ENCODE data around the gene RPL18. TPM values are rescaled to one million over a fixed set of nuclear protein-coding genes. Genes with fewer than 3 reads are reported as not detected.

The RPL18 gene
- total and polyA plus RNA-seq, 9 of the 15 experiments (the other 6 are each of a cell fraction or from before 2014, with no cell fraction given): 312 to 2,635 (median 1,653) TPM

DNA sequence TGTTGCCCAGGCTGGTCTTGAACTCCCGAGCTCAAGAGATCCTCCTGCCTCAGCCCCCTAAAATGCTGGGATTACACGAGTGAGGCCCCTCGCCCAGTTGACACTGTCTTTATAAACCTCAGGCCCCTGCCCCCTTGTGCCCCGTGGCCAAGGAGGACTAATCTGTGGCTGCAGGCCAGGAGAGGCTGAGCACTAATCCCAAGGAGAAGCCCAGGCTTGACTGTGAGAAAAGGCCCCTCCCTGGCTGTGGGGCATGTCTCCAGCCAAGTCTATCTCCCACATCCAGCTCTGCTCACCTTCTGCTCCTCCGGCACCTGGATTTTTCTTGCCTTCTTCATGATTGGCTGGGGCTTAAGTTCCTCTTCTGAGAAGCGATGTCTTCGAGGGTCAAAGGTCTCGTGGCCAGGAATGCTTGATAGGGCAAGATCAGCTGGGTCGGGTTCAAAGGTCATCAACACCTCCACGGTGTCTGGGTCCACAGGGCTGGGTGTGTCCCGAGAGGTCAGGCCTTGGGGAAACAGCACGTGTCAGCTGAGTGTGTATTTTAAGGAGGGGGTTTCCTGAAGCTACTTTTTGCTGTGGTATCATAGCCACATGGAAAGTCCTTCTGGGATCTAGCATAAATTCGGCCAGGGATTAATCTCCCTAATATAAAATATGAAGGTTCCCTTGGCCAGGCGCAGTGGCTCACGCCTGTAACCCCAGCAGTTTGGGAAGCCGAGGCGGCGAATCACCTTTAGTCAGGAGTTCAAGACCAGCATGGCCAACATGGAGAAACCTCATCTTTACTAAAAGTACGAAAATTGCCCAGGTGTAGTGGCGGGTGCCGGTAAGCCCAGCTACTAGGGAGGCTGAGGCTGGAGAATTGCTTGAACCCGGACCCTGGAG is 14.4 kb upstream of the RPL18 start (continued):
- TF ChIP-seq CHD2 (IDR thresholded peaks at IDR 0.05; ENCODE audit: low read depth, low read length) (0 out of 2 replicates have a peak, but pooled peaks have one; percentile 30), EP300 (IDR thresholded peaks at IDR 0.05; ENCODE audit: low read length) (peak; percentile 23; the same call in 1 of the 2 replicates), TARDBP (IDR thresholded peaks at IDR 0.05) (no peak), MECOM (CRISPR knock-in tag; IDR thresholded peaks at IDR 0.05) (0 out of 2 replicates have a peak, but pooled peaks have one; percentile 42), CBFA2T3 (IDR thresholded peaks at IDR 0.05) (peak; percentile 77), ARHGAP35 (IDR thresholded peaks at IDR 0.05; ENCODE audit: partially characterized antibody) (no peak), KLF6 (CRISPR knock-in tag; IDR thresholded peaks at IDR 0.05; ENCODE audit: borderline replicate concordance) (peak; percentile 21; the same call in 1 of the 2 replicates), ZC3H4 (CRISPR knock-in tag; IDR thresholded peaks at IDR 0.05; ENCODE audit: borderline replicate concordance) (peak; percentile 70; the same call in 1 of the 2 replicates), STAT5A (IDR thresholded peaks at IDR 0.05; ENCODE audit: borderline replicate concordance, low read length) (0 out of 2 replicates have a peak, but pooled peaks have one; percentile 31), CHD1 (IDR thresholded peaks at IDR 0.05; ENCODE audit: low read length) (peak; percentile 7), HDAC1 (IDR thresholded peaks at IDR 0.05) (peak; percentile 57 to 86; a peak in 3 of 4 replicates), ZNF589 (CRISPR knock-in tag; IDR thresholded peaks at IDR 0.05; ENCODE audit: low read depth) (no peak), SP1 (CRISPR knock-in tag; IDR thresholded peaks at IDR 0.05) (peak; percentile 17; the same call in 1 of the 2 replicates), GTF2A2 (tag; IDR thresholded peaks at IDR 0.05) (0 out of 2 replicates have a peak, but pooled peaks have one; percentile 12), TEAD2 (tag; IDR thresholded peaks at IDR 0.05) (peak; percentile 64), KDM1A (IDR thresholded peaks at IDR 0.05) (peak; percentile 62 to 71), HSF4 (CRISPR knock-in tag; IDR thresholded peaks at IDR 0.05; ENCODE audit: borderline replicate concordance) (0 out of 2 replicates have a peak, but pooled peaks have one; percentile 34), CBFA2T2 (conservative IDR thresholded peaks at IDR 0.05) (peak; percentile 67), CREM (IDR thresholded peaks at IDR 0.05; ENCODE audit: low read depth) (0 out of 2 replicates have a peak, but pooled peaks have one; percentile 24), GABPB1 (CRISPR knock-in tag; IDR thresholded peaks at IDR 0.05) (0 out of 2 replicates have a peak, but pooled peaks have one; percentile 17), SMAD4 (CRISPR knock-in tag; conservative IDR thresholded peaks at IDR 0.05) (peak; percentile 71)
- TF ChIP-seq, protein P1, sequence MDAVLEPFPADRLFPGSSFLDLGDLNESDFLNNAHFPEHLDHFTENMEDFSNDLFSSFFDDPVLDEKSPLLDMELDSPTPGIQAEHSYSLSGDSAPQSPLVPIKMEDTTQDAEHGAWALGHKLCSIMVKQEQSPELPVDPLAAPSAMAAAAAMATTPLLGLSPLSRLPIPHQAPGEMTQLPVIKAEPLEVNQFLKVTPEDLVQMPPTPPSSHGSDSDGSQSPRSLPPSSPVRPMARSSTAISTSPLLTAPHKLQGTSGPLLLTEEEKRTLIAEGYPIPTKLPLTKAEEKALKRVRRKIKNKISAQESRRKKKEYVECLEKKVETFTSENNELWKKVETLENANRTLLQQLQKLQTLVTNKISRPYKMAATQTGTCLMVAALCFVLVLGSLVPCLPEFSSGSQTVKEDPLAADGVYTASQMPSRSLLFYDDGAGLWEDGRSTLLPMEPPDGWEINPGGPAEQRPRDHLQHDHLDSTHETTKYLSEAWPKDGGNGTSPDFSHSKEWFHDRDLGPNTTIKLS (IDR thresholded peaks at IDR 0.05; ENCODE audit: borderline replicate concordance, low read depth): 0 out of 2 replicates have a peak, but pooled peaks have one; percentile 14
- TF ChIP-seq, protein P2, sequence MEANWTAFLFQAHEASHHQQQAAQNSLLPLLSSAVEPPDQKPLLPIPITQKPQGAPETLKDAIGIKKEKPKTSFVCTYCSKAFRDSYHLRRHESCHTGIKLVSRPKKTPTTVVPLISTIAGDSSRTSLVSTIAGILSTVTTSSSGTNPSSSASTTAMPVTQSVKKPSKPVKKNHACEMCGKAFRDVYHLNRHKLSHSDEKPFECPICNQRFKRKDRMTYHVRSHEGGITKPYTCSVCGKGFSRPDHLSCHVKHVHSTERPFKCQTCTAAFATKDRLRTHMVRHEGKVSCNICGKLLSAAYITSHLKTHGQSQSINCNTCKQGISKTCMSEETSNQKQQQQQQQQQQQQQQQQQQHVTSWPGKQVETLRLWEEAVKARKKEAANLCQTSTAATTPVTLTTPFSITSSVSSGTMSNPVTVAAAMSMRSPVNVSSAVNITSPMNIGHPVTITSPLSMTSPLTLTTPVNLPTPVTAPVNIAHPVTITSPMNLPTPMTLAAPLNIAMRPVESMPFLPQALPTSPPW (CRISPR knock-in tag; IDR thresholded peaks at IDR 0.05): peak; percentile 22; the same call in 1 of the 2 replicates
- TF ChIP-seq, protein P3, sequence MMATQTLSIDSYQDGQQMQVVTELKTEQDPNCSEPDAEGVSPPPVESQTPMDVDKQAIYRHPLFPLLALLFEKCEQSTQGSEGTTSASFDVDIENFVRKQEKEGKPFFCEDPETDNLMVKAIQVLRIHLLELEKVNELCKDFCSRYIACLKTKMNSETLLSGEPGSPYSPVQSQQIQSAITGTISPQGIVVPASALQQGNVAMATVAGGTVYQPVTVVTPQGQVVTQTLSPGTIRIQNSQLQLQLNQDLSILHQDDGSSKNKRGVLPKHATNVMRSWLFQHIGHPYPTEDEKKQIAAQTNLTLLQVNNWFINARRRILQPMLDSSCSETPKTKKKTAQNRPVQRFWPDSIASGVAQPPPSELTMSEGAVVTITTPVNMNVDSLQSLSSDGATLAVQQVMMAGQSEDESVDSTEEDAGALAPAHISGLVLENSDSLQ (IDR thresholded peaks at IDR 0.05): peak; percentile 45

Measured in K562 (cell line).